Measurements from ENCODE around the gene SLC9A8. TPM values are rescaled to one million over a fixed set of nuclear protein-coding genes. Genes with fewer than 3 reads are reported as not detected.
A peak's percentile ranks its signal among the peaks of the same experiment; 100 is the strongest.

Gene SLC9A8
- total RNA-seq, 1 donor from 2014 or later: 5.2 TPM

GRCh38 chr20:49919009-49919408, 106.4 kb downstream of the SLC9A8 start:
- TF ChIP-seq CTCF (IDR thresholded peaks at IDR 0.05): no peak
- DNase-seq (ENCODE audit: low spot score): no peak
- Mint-ChIP-seq H3K36me3 (ENCODE audit: low read depth) (no peaks in the 10 kb centered on the region), H3K9me3 (ENCODE audit: low read depth) (no peaks in the 10 kb centered on the region), H3K4me3 (ENCODE audit: unreplicated experiment) (no peak overlapping the region), H3K27ac (ENCODE audit: unreplicated experiment) (no peak overlapping the region), H3K4me1 (ENCODE audit: low read depth) (peaks cover 17% of the 10 kb centered on the region), H3K27me3 (ENCODE audit: low read depth) (no peaks in the 10 kb centered on the region)

GRCh38 chr20:49919461-49919860, 106.8 kb downstream of the SLC9A8 start:
- Mint-ChIP-seq H3K27me3 (ENCODE audit: low read depth) (no peaks in the 10 kb centered on the region), H3K36me3 (ENCODE audit: low read depth) (no peaks in the 10 kb centered on the region), H3K27ac (ENCODE audit: unreplicated experiment) (no peak overlapping the region), H3K4me1 (ENCODE audit: low read depth) (peaks cover 12% of the 10 kb centered on the region), H3K4me3 (ENCODE audit: unreplicated experiment) (no peak overlapping the region), H3K9me3 (ENCODE audit: low read depth) (no peaks in the 10 kb centered on the region)
- TF ChIP-seq CTCF (IDR thresholded peaks at IDR 0.05): no peak
- no peak for DNase-seq (ENCODE audit: low spot score)

- H3K4me3 Mint-ChIP-seq (ENCODE audit: unreplicated experiment): no peak overlapping the region
- no peaks in the 10 kb centered on the region for H3K36me3 Mint-ChIP-seq (ENCODE audit: low read depth)
- TF ChIP-seq CTCF (IDR thresholded peaks at IDR 0.05): no peak
- H3K27ac Mint-ChIP-seq (ENCODE audit: unreplicated experiment): no peak overlapping the region
- peaks cover 12% of the 10 kb centered on the region for H3K4me1 Mint-ChIP-seq (ENCODE audit: low read depth)
- DNase-seq (ENCODE audit: low spot score): no peak
- H3K27me3 Mint-ChIP-seq (ENCODE audit: low read depth): no peaks in the 10 kb centered on the region
- no peaks in the 10 kb centered on the region for H3K9me3 Mint-ChIP-seq (ENCODE audit: low read depth)
Observed at GRCh38 chr20:49924247-49924646, 111.6 kb downstream of the SLC9A8 start.

GRCh38 chr20:49925901-49926454, 113.3 kb downstream of the SLC9A8 start:
- TF ChIP-seq CTCF (IDR thresholded peaks at IDR 0.05): no peak
- no peak overlapping the region for H3K4me3 Mint-ChIP-seq (ENCODE audit: unreplicated experiment)
- peaks cover 12% of the 10 kb centered on the region for H3K4me1 Mint-ChIP-seq (ENCODE audit: low read depth)
- no peak overlapping the region for H3K27ac Mint-ChIP-seq (ENCODE audit: unreplicated experiment)
- H3K9me3 Mint-ChIP-seq (ENCODE audit: low read depth): no peaks in the 10 kb centered on the region
- H3K27me3 Mint-ChIP-seq (ENCODE audit: low read depth): no peaks in the 10 kb centered on the region
- DNase-seq (ENCODE audit: low spot score): no peak
- H3K36me3 Mint-ChIP-seq (ENCODE audit: low read depth): no peaks in the 10 kb centered on the region

GRCh38 chr20:49928411-49929141, 115.9 kb downstream of the SLC9A8 start:
- H3K4me3 Mint-ChIP-seq (ENCODE audit: unreplicated experiment): peak overlapping the region; percentile 29
- no peaks in the 10 kb centered on the region for H3K27me3 Mint-ChIP-seq (ENCODE audit: low read depth)
- H3K27ac Mint-ChIP-seq (ENCODE audit: unreplicated experiment): peak overlapping the region; percentile 80
- no peak for DNase-seq (ENCODE audit: low spot score)
- TF ChIP-seq CTCF (IDR thresholded peaks at IDR 0.05): peak; percentile 96
- no peaks in the 10 kb centered on the region for H3K9me3 Mint-ChIP-seq (ENCODE audit: low read depth)
- H3K36me3 Mint-ChIP-seq (ENCODE audit: low read depth): no peaks in the 10 kb centered on the region
- H3K4me1 Mint-ChIP-seq (ENCODE audit: low read depth): peaks cover 12% of the 10 kb centered on the region
